ENCODE data around the gene MFN1. TPM values are rescaled to one million over a fixed set of nuclear protein-coding genes. Genes with fewer than 3 reads are reported as not detected.

MFN1 gene
- total RNA-seq, 1 experiment from 2014 or later: 40.5 TPM

DNA sequence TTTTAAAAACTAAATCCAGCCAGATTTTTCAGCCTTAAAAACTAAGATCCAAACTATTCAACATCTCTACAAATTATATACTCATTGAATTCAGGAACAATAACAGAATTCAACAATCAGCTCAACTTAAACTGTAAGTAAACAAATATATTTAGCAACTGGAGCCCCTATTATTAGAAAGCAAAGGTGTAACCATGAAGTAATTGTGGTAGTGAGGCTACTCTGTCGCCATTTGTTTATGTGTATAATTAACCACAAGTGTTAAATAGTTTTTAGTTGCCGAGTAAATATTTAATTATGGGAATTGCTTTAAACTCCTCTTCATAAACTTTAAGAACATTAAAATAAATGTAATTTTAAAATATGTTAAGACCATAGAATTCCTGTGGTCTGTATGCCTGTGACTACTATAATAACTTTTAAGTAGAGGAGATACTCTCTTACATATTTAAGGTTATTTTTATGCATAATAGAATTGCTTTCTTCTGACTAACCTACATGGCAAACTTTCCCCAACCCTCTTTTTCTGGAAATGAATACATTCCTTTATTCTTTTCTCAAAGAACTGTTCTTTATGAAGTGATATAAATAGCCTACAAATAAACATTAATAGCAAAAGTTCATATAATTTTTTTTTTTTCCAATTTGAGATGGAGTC is 51.2 kb downstream of the MFN1 start:
- peaks cover 17% of the 10 kb centered on the region; the same call in 1 of the 2 replicates for H3K36me3 ChIP-seq
- no peak for DNase-seq
- no peaks in the 10 kb centered on the region for H3K4me1 ChIP-seq
- no peaks in the 10 kb centered on the region for H3K9me3 ChIP-seq (replicated peaks)
- no peak overlapping the region for H3K4me3 ChIP-seq
- H3K27ac ChIP-seq: no peak overlapping the region
- no peaks in the 10 kb centered on the region for H3K27me3 ChIP-seq

DNA sequence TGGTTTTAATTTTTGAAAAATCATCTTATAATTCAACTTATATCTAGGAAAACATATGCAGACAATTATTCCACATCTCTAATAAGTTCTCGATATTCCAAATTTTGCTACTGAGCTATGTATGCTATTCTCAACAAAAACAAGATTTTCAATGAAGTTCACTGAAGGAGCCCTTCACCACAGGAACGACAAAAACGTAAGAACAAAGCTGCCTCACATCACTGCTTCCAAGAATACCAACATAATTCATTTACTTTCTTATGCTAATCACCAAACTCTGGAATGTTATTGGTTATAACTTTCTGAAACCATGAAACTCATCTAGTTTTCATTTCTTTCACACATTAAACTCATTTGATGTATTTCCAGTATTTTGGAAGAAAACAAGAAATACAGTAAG is 54.1 kb downstream of the MFN1 start:
- Histone ChIP-seq H3K4me1 (no peaks in the 10 kb centered on the region), H3K4me3 (no peak overlapping the region), H3K9me3 (replicated peaks) (no peaks in the 10 kb centered on the region), H3K27me3 (no peaks in the 10 kb centered on the region), H3K27ac (no peak overlapping the region), H3K36me3 (peaks cover 16% of the 10 kb centered on the region; the same call in 1 of the 2 replicates)
- no peak for DNase-seq

DNA sequence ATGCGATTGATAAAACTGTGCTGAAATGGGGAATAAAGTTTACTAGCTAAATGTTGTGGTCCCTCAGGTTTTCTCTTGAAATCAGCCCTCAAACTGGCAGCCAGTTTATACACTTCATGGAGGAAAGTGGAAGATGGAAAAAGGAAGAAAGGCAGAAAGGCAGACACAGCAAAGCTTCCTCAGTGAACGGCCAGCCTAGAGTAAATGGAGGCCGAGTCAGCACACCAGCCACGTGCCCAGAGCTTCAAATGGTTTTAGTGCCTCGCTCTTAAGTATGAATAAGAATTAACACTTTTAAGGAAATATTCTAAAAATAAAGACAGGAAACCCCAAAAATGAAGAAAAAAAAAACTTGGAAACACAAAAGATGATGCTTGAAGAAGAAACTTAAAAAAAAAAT is 55.5 kb downstream of the MFN1 start:
- Histone ChIP-seq H3K4me3 (no peak overlapping the region), H3K9me3 (replicated peaks) (no peaks in the 10 kb centered on the region), H3K27ac (no peak overlapping the region), H3K36me3 (peaks cover 14% of the 10 kb centered on the region; the same call in 1 of the 2 replicates), H3K27me3 (no peaks in the 10 kb centered on the region), H3K4me1 (no peaks in the 10 kb centered on the region)
- no peak for DNase-seq

DNA sequence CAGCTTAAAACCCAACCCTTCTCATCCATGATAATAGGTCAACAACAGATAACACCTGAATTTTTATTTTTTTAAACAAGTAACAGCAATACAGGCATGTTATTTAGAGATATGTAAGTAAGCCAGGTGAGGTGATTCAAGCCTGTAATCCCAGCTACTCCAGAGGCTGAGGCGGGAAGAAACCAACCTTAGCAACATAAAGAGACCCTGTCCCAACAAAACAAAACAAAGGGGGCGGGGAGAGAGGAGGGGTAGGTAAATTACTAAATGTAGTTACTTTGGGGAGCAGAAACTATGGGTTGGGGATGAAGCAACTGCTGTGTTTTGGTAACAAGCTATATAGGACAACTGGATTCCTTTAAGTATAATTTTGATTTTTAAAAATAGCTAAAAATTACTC is 56.8 kb downstream of the MFN1 start:
- no peaks in the 10 kb centered on the region for H3K9me3 ChIP-seq (replicated peaks)
- no peaks in the 10 kb centered on the region for H3K4me1 ChIP-seq
- no peak overlapping the region for H3K27ac ChIP-seq
- H3K27me3 ChIP-seq: no peaks in the 10 kb centered on the region
- H3K36me3 ChIP-seq: peaks cover 14% of the 10 kb centered on the region; the same call in 1 of the 2 replicates
- DNase-seq: no peak
- H3K4me3 ChIP-seq: no peak overlapping the region

DNA sequence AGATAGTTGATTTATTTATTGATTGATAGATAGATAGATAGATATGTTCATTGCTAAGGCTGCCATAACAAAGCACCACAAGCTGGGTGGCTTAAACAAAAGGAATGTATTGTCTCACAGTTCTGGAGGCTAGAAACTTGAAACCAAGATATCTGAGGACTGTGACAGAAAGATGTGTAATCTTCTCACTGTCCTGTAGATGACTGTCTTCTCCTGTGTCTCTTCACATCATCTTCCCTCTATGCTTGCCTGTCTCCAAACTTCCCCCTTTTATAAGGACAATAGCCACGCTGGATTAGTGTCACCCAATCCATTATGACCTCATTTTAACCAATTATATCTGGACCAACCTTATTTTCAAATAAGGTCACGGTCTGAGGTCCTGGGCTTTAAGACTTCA is 62.8 kb downstream of the MFN1 start:
- Histone ChIP-seq H3K4me1 (peaks cover 3% of the 10 kb centered on the region; the same call in 1 of the 2 replicates), H3K27ac (no peak overlapping the region), H3K36me3 (peaks cover 7% of the 10 kb centered on the region), H3K27me3 (no peaks in the 10 kb centered on the region), H3K9me3 (replicated peaks) (no peaks in the 10 kb centered on the region), H3K4me3 (no peak overlapping the region)
- DNase-seq: peak; percentile 5 to 27

DNA sequence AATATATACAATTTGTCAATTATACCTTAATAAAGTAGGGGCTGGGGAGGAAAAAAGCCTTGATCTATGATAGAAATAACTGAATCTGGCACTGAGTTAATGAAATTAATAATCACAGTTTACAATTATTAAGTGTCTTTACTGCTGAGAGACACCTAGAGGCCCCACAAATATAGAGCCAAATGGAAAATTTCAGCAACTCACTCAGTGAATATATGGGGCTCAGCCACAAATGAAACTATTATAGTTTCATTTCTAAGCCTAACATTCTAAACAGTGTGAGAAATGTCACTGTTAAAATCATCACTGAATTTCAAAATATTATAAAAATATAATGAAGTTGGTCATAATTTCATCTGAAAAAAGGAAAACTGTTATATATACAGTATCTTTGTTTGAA is 63.5 kb downstream of the MFN1 start:
- no peaks in the 10 kb centered on the region for H3K9me3 ChIP-seq (replicated peaks)
- H3K4me3 ChIP-seq: no peak overlapping the region
- peaks cover 3% of the 10 kb centered on the region; the same call in 1 of the 2 replicates for H3K4me1 ChIP-seq
- no peak for DNase-seq
- no peak overlapping the region for H3K27ac ChIP-seq
- H3K27me3 ChIP-seq: no peaks in the 10 kb centered on the region
- H3K36me3 ChIP-seq: peaks cover 3% of the 10 kb centered on the region

DNA sequence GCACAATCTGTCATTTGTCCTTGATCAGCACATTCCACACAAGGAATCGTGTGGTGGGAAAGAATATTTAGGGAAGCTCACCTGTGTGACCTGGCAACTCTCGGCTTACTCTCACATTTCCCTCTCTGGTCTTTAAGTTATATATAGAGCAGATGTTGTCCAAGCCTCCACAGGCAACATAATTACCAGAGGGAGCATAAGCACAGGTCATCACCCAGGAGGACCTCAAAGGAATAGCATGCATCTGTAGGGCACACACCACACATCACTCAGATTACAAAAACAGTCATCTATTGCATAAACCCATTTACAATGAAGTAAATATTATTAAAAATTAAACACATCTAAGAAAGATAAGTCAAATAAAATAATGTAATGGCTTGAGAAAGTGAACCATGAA is 67.3 kb downstream of the MFN1 start:
- H3K4me3 ChIP-seq: no peak overlapping the region
- peaks cover 2% of the 10 kb centered on the region for H3K36me3 ChIP-seq
- H3K4me1 ChIP-seq: peaks cover 3% of the 10 kb centered on the region; the same call in 1 of the 2 replicates
- no peaks in the 10 kb centered on the region for H3K27me3 ChIP-seq
- no peaks in the 10 kb centered on the region for H3K9me3 ChIP-seq (replicated peaks)
- no peak for DNase-seq
- no peak overlapping the region for H3K27ac ChIP-seq

DNA sequence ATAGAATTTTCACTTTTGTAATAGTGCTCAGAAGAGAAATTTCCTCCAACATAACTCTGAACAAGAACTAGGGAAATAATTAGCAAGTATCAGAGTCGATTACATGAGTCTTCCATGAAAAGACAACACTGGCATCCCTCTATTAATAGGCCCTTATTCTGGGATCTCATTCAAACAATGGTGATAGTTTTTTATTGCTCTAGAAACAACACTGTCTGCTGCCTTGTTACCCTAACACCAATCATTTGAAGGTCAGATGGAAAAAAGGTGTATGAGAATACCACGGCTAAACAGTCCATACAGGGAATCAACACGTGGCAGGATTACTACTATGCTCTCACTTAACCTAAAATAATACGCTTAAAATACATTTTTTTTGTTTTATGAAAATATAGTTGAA is 67.9 kb downstream of the MFN1 start:
- Histone ChIP-seq H3K4me1 (peaks cover 3% of the 10 kb centered on the region; the same call in 1 of the 2 replicates), H3K4me3 (no peak overlapping the region), H3K27me3 (no peaks in the 10 kb centered on the region), H3K36me3 (peaks cover 2% of the 10 kb centered on the region), H3K9me3 (replicated peaks) (no peaks in the 10 kb centered on the region), H3K27ac (no peak overlapping the region)
- DNase-seq: no peak

DNA sequence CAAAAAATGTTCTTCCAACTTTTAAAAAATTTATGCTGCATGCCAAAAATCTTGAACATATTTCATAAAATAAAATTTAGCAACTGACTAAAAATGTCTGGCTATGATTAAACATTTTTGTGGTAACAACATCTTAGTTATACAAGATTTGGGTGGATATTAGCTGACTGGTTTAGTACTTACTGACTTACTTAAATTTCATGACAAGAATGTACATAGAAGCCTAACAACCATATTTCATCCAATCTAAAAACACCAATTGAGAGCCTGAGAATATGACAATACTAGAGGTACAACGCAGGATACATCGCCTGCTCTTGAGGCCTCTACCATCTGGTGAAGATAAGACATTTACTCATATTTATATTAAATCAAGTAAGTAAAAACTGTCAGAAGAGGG is 69.2 kb downstream of the MFN1 start:
- Histone ChIP-seq H3K27me3 (no peaks in the 10 kb centered on the region), H3K4me3 (no peak overlapping the region), H3K9me3 (replicated peaks) (no peaks in the 10 kb centered on the region), H3K36me3 (peaks cover 2% of the 10 kb centered on the region), H3K4me1 (no peaks in the 10 kb centered on the region), H3K27ac (no peak overlapping the region)
- no peak for DNase-seq

DNA sequence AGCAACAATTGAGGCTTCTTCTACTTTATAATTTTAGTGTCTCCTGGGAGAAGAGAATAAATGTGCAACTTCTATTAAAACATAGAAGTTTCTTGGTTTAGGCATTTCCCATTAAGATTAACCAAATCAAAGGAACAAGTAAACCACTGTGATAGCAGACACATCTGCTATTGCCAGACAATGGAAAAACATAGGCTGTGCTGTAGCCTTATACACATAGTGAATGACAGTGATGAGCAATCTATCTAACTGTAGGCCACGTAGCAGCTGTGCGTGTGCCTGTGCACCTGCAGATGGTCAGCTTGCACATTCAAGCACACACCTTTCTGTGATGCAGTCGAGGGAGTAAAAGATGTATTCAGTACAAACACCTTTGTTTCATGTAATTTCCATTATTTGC is 71.1 kb downstream of the MFN1 start:
- no peaks in the 10 kb centered on the region for H3K4me1 ChIP-seq
- no peaks in the 10 kb centered on the region for H3K9me3 ChIP-seq (replicated peaks)
- no peak for DNase-seq
- H3K27me3 ChIP-seq: no peaks in the 10 kb centered on the region
- H3K27ac ChIP-seq: no peak overlapping the region
- H3K4me3 ChIP-seq: no peak overlapping the region
- H3K36me3 ChIP-seq: peaks cover 2% of the 10 kb centered on the region

DNA sequence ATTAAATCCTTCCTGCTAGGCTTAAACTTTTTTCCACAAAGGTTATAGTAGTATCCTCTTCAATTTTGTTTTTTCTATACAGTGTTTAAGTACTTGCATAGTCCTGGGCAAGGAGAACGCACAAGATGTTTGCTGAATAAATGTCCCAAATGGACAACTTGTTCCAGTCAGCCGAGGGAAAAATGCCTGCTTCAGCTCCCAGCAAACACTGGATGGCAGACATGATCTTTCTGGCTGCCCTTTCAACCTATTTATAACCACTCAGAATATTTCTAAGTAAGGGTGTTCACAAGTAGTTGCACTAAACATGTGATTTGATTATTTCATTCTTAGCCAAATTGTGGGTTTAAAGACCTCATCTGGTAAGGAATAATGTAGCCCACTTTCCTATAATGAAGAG is 74.0 kb downstream of the MFN1 start:
- Histone ChIP-seq H3K36me3 (peaks cover 9% of the 10 kb centered on the region), H3K27ac (no peak overlapping the region), H3K27me3 (no peaks in the 10 kb centered on the region), H3K9me3 (replicated peaks) (no peaks in the 10 kb centered on the region), H3K4me3 (no peak overlapping the region), H3K4me1 (no peaks in the 10 kb centered on the region)
- DNase-seq: peak in 1 of 2 experiments; percentile 30

DNA sequence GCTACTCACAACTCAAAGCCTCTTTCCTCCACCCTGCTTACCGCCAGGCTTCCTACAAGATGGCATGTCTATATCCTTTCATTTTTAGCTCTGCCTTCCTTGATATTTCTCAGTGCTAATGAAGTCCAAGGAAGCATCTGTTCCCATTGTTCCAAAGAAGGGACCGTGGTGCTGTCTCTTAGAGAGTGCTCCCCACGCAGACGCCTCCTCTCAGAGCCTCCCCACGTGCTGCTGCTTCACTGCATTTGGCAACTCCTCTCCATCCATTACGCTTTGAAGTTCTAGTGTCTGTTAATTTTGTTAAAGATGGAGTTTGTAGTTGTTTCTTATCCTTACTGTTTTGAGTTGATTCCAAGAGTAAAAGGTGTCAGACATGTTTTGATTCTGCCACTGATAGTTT is 77.6 kb downstream of the MFN1 start:
- Histone ChIP-seq H3K4me1 (no peaks in the 10 kb centered on the region), H3K9me3 (replicated peaks) (no peaks in the 10 kb centered on the region)
- DNase-seq: no peak

DNA sequence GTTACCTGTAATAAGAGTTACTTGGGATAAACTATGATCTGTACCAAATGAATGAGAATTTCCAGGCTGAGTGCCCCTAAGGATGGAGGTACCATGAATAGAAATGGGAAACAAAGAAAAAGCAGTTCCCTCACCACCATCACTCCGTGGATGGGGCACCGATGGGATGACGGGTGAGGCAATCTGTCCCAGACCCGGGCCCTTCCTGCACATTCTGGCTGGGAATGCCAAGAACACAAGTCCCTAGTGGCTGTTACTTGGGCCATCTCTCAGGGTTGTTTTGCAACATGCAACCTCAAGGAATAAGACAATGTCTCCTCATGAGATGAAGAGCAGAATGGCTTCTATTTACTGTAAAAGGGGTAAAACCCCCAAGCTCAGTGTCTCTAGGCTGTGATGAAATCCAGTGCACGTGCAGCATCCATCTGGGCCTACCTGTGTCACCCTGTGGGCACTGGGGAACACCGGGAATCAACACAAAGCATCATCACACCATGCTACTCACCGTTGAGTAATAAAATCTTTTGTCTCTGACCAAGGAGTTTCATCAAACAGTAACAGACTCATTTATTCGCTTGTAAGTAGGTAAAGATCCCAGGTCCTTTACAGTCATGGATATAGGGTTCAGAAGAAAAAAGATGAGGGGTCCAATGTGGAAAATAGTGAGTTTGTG is 81.5 kb downstream of the MFN1 start:
- Histone ChIP-seq H3K27me3 (no peaks in the 10 kb centered on the region), H3K9me3 (replicated peaks) (no peaks in the 10 kb centered on the region), H3K27ac (no peak overlapping the region), H3K4me3 (no peak overlapping the region), H3K4me1 (no peaks in the 10 kb centered on the region), H3K36me3 (peaks cover 5% of the 10 kb centered on the region; the same call in 1 of the 2 replicates)
- DNase-seq: no peak

More for the DNA sequence above, 77.6 kb downstream of the MFN1 start:
- no peaks in the 10 kb centered on the region for H3K27me3 ChIP-seq
- no peak overlapping the region for H3K4me3 ChIP-seq
- H3K36me3 ChIP-seq: peaks cover 9% of the 10 kb centered on the region
- H3K27ac ChIP-seq: no peak overlapping the region

DNA sequence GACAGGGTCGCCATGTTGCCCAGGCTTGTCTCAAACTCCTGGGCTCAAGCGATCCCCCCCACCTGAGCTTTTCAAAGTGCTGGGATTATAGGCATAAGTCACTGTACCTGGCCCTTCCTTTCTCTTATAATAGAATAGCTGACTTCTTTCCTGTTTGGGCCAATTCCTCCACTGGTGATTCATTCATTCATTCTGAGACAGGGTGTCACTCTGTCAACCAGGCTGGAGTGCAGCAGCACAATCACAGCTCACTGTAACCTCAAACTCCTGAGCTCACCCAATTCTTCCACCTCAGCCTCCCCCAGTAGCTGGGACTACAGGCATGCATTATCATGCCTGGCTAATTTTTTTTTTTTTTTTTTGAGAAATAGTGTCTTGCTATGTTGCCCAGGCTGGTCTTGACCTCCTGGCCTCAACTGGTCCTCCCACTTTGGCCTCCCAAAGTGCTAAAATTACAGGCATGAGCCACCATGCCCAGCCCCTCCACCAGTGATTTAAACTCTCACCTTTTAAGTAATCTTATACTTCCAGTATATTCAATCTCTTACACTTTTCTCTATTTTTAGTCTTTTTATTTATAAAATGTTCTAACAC is 82.9 kb downstream of the MFN1 start:
- no peak overlapping the region for H3K27ac ChIP-seq
- H3K27me3 ChIP-seq: no peaks in the 10 kb centered on the region
- H3K4me1 ChIP-seq: no peaks in the 10 kb centered on the region
- H3K4me3 ChIP-seq: no peak overlapping the region
- peaks cover 3% of the 10 kb centered on the region; the same call in 1 of the 2 replicates for H3K36me3 ChIP-seq
- H3K9me3 ChIP-seq (replicated peaks): no peaks in the 10 kb centered on the region
- DNase-seq: no peak

DNA sequence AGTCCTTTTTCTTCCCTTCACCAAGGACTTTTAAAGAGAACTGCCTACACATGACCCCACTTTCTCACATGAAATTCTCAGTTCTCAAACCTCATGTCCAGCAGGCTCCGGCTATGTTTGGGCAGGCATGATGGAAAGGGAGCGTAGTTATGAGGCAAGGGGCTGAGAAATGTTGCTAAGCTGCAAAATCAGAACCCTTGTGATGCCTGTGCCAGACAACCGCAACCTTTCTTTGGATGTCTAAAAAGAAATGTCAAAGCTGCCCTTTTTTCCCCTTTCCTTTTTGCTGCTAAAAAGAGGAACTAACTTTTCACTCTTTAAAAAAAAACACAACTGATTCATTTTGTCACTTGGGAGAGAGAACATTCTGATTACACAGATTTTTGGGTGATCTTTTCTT is 84.5 kb downstream of the MFN1 start:
- Histone ChIP-seq H3K27me3 (no peaks in the 10 kb centered on the region), H3K27ac (no peak overlapping the region), H3K4me1 (no peaks in the 10 kb centered on the region), H3K4me3 (no peak overlapping the region), H3K36me3 (no peaks in the 10 kb centered on the region), H3K9me3 (replicated peaks) (no peaks in the 10 kb centered on the region)
- DNase-seq: no peak
